Left ventricle myocardium inferior (tissue), 1 donor: ENCODE measurements around the gene CYFIP1. TPM values are rescaled to one million over a fixed set of nuclear protein-coding genes. Genes with fewer than 3 reads are reported as not detected.

ENCODE experiments used
- DNase-seq: peaks from one replicate; pipeline ENCODE4 v3.0.0-alpha.2; 2020
- H3K27ac ChIP-seq: fragments of 200-600 bp; replicated peaks from 2 replicates; pipeline ENCODE4 v1.8.0; 2021
- H3K27me3 ChIP-seq: fragments of 200-600 bp; 2 replicates; pipeline ENCODE4 v1.8.0; 2021; ENCODE audit warnings: low read depth
- H3K36me3 ChIP-seq: fragments of 200-600 bp; 2 replicates; pipeline ENCODE4 v1.8.0; 2021
- H3K4me1 ChIP-seq: fragments of 200-600 bp; 2 replicates; pipeline ENCODE4 v1.8.0; 2021
- H3K4me3 ChIP-seq: fragments of 200-600 bp; 2 replicates; pipeline ENCODE4 v1.8.0; 2021; ENCODE audit warnings: mild to moderate bottlenecking, moderate library complexity
- H3K9me3 ChIP-seq: fragments of 200-600 bp; replicated peaks from 2 replicates; pipeline ENCODE4 v1.8.0; 2021
- intact Hi-C: fragments of 100-400 bp; cut with micrococcal nuclease; formaldehyde crosslinking; loops from one replicate; pipeline ENCODE4 v1.11.0; 2022
- total RNA-seq: library from RNA; stranded (reverse); fragmentation: NEBNext Ultra II Directional; extraction: Animal tissue kit (Norgen Biotek cat#: 25700); gene quantifications from one replicate; pipeline ENCODE4 v1.2.1, GENCODE V29; 2021
- TF ChIP-seq, protein P1 (sequence below): fragments of 200-600 bp; IDR thresholded peaks from 2 replicates; pipeline ENCODE4 v1.8.0; 2021; ENCODE audit warnings: antibody characterized with exemption, mild to moderate bottlenecking, borderline replicate concordance
- donor health status: DM: no; HTN: yes; CAD: no; lungs with severe emphysema.

CYFIP1 gene
- total RNA-seq, 1 donor from 2014 or later, result 24.1 TPM

DNA sequence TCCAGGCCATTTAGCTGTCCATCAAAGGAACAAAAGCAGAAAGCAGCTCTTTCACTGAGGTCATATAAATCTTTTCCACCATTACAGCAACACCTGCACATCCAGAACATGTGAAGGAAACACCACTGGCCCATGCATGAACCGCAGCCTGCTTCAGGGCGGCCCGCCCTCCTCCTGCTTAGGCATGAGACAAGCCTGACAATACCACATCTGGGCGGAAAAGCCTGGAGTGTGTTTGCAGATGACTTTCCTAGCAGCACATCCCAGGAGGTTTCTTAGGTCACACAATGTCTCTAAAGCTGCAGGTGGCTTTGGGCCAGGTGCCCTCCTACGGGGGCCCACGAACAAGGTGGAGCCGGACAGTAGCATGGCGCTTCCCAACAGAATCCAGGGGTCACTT is 19.6 kb downstream of the CYFIP1 start:
- TF ChIP-seq, protein P1, sequence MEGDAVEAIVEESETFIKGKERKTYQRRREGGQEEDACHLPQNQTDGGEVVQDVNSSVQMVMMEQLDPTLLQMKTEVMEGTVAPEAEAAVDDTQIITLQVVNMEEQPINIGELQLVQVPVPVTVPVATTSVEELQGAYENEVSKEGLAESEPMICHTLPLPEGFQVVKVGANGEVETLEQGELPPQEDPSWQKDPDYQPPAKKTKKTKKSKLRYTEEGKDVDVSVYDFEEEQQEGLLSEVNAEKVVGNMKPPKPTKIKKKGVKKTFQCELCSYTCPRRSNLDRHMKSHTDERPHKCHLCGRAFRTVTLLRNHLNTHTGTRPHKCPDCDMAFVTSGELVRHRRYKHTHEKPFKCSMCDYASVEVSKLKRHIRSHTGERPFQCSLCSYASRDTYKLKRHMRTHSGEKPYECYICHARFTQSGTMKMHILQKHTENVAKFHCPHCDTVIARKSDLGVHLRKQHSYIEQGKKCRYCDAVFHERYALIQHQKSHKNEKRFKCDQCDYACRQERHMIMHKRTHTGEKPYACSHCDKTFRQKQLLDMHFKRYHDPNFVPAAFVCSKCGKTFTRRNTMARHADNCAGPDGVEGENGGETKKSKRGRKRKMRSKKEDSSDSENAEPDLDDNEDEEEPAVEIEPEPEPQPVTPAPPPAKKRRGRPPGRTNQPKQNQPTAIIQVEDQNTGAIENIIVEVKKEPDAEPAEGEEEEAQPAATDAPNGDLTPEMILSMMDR, result no peak
- peak overlapping the region; percentile 78 for H3K27ac ChIP-seq
- no peak for DNase-seq

DNA sequence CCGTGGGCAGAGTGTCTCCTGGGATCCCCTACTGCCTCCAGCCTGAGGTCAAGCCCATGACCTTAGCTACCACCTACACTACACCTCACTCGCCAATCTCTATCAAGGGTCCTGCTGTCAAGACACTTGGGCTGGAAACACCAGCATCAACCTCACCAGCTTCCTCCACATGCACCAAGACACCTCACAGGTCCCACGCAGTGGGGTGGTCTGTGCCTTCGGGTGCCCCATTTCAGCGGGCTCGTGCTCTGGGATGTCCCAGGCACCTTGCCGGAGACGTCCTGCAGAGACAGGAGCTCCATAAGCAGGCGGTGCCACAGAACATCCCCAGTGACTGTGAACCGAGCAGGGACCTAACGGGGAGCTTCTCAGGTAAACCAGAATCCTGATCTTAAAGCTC is 20.0 kb downstream of the CYFIP1 start:
- intact Hi-C loops, result no loop called here
- Histone ChIP-seq H3K4me1 (peaks cover 94% of the 10 kb centered on the region), H3K27ac (peak overlapping the region; percentile 78), H3K9me3 (no peaks in the 10 kb centered on the region), H3K4me3 (no peak overlapping the region), H3K27me3 (no peaks in the 10 kb centered on the region), H3K36me3 (no peaks in the 10 kb centered on the region)
- TF ChIP-seq, protein P1, result no peak
- DNase-seq, result no peak

More for the DNA sequence above, 19.6 kb downstream of the CYFIP1 start:
- no peaks in the 10 kb centered on the region for H3K36me3 ChIP-seq
- intact Hi-C loops, result no loop called here
- no peaks in the 10 kb centered on the region for H3K9me3 ChIP-seq
- no peaks in the 10 kb centered on the region for H3K27me3 ChIP-seq
- no peak overlapping the region for H3K4me3 ChIP-seq
- peaks cover 93% of the 10 kb centered on the region for H3K4me1 ChIP-seq

DNA sequence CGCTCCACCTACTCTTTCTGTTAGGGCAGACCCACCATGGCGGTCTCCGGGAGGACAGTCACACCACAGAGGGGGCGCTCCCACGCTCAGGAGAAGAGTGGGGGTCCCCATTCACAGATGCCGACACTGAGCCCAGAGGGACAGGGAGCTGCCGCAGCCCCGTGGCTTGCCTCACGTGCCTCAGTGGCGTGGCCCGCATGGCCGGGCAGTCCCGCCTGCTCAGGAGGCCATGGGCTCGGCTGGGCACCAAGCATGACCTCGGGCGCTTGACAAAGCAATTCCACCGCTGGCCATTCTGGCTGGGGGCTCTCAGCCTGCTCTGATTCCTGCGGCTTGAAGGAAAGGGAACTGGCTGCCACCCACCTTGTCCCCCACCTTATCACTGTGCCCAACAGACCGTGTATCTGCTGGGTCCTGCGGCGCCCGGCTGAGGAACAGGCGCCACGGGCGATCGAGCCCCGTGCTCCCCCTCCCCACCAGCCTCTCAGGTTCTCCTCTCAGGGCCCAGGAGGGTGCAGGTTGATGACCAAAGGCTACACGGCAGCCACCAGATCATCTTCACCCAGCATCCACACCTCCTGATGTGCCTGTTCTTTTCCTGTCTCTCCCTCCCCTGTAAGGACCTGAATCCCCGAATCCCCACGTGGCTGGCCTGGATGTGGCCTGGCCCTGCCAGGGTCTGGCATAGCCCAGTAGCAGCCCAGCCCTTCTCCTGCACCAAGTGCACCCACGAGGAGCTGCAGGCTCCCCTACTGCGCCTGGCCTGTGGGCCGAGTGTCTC is 20.7 kb downstream of the CYFIP1 start:
- Histone ChIP-seq H3K36me3 (no peaks in the 10 kb centered on the region), H3K27me3 (no peaks in the 10 kb centered on the region), H3K9me3 (no peaks in the 10 kb centered on the region), H3K4me3 (no peak overlapping the region), H3K4me1 (peaks cover 94% of the 10 kb centered on the region), H3K27ac (peak overlapping the region; percentile 78)
- TF ChIP-seq, protein P1, result no peak
- intact Hi-C loops, result no loop called here
- no peak for DNase-seq

DNA sequence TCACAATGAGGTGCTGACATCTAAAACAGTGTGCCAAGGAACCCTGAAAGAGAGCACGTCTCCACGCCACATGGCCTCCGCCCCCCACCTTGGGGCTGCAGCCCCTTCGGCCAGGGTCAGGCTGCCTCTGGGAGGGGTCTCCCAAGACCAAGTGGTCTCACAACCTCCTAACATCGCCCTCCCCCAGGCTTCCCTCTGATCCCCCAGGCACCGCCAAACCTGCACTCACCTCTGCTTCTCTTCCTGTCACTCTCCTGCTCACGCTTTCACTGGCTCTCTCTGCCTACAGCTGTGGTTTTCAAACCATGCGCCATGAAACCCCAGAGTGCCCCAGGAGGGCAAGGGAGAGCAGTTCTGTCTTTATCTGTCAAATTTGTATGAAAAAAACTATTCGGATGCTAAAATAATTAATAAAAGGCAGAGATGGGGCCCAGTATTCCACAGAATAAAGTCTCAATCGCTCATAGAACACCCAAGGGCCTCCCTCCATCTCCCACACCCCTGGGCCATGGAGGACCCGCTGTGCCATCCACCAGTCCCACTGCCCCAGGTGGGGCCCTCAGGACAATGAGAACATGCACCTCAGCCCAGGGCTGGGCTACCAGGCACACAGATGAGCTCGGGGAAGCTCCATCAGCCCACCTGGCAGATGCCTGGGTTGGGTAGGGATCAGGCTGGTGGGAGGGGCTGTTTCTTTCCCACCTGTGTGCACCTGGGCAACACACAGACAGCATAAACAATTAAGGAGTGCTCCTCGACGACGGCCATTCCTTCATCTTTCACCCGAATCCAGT is 21.5 kb downstream of the CYFIP1 start:
- intact Hi-C loops, result no loop called here
- H3K4me3 ChIP-seq, result no peak overlapping the region
- DNase-seq, result no peak
- peak overlapping the region; percentile 78 for H3K27ac ChIP-seq
- H3K27me3 ChIP-seq, result no peaks in the 10 kb centered on the region
- TF ChIP-seq, protein P1, result no peak
- H3K4me1 ChIP-seq, result peaks cover 96% of the 10 kb centered on the region
- no peaks in the 10 kb centered on the region for H3K9me3 ChIP-seq
- H3K36me3 ChIP-seq, result no peaks in the 10 kb centered on the region

DNA sequence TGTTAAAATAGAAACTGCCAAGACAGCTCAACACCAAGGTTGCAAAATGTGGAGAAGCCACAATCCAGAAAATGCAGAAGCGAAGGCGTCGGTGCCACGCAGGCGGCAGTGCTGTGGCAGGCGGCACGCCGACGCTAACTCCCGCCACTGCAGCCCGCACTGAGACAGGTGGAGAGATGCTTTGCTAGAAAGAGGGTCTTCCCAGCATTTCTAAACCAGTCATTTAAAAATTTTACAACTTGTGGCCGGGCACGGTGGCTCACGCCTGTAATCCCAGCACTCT is 23.2 kb downstream of the CYFIP1 start:
- Histone ChIP-seq H3K27ac (peak overlapping the region; percentile 71), H3K9me3 (no peaks in the 10 kb centered on the region), H3K4me3 (no peak overlapping the region), H3K4me1 (peaks cover 95% of the 10 kb centered on the region), H3K36me3 (no peaks in the 10 kb centered on the region), H3K27me3 (no peaks in the 10 kb centered on the region)
- intact Hi-C loops, result no loop called here
- no peak for DNase-seq
- TF ChIP-seq, protein P1, result no peak
